Activated T-helper 17 cell treated with anti-CD3 and anti-CD28 coated beads, Interleukin-2, amount 50 U/mL, for 72 hours (primary cell): ENCODE measurements around the gene OR4C5. TPM values are rescaled to one million over a fixed set of nuclear protein-coding genes. Genes with fewer than 3 reads are reported as not detected.
"Not testable (repeated sequence)": the region's sequence is repeated elsewhere in the genome, so short reads cannot be mapped to it uniquely, and the experiment has no call there.

Experiments
- ATAC-seq: fragments of 150-1000 bp; cut with Tn5 transposase; replicated peaks from 2 replicates; pipeline ENCODE4 v1.10.0; 2021; ENCODE audit warnings: mild to moderate bottlenecking, moderate library complexity
- H3K27ac Mint-ChIP-seq: one replicate; pipeline ENCODE4 v1.8.0; 2022; ENCODE audit warnings: mixed read lengths
- H3K27me3 Mint-ChIP-seq: one replicate; pipeline ENCODE4 v1.8.0; 2022; ENCODE audit warnings: mixed read lengths
- H3K36me3 Mint-ChIP-seq: one replicate; pipeline ENCODE4 v1.8.0; 2022; ENCODE audit warnings: low read depth, mild to moderate bottlenecking, mixed read lengths
- H3K4me1 Mint-ChIP-seq: one replicate; pipeline ENCODE4 v1.8.0; 2022; ENCODE audit warnings: mixed read lengths
- H3K4me3 Mint-ChIP-seq: one replicate; pipeline ENCODE4 v1.8.0; 2022; ENCODE audit warnings: mild to moderate bottlenecking, mixed read lengths
- H3K9me3 Mint-ChIP-seq: one replicate; pipeline ENCODE4 v1.8.0; 2022; ENCODE audit warnings: mixed read lengths
- total RNA-seq, 2 donors: library from RNA; stranded (reverse); gene quantifications; one replicate each; pipeline ENCODE4 v1.2.3, GENCODE V29; 2022

OR4C5 gene
- not detected for total RNA-seq

DNA sequence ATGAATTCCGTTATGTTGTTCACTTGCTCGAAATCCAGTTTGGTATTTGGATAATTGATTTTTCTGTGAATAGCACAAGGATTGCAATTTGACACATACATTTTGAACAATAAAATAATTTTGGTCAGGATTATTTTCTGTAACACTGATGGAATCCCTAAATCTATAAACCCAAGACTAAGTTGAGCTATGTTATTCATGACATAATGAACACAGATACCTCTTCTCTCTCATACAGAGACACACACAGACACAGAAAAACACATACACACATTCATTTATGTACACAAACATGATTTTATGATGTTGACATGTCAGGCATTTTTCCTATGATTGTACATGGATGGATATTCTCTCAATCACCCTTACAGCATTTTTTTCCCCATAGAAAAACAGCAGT is at the start of gene OR4C5:
Gene OR4C5, minus strand, starts transcription at position 101 of the 400 bp plus-strand sequence. Its CDS starts 0 bp downstream, at position 101.
- Mint-ChIP-seq H3K36me3 (no peaks in the 10 kb centered on the region), H3K9me3 (peaks cover 6% of the 10 kb centered on the region), H3K27me3 (peaks cover 3% of the 10 kb centered on the region), H3K27ac (no peak within 1 kb of the TSS), H3K4me3 (no peak within 1 kb of the TSS), H3K4me1 (no peaks in the 10 kb centered on the region)
- ATAC-seq: no peak

DNA sequence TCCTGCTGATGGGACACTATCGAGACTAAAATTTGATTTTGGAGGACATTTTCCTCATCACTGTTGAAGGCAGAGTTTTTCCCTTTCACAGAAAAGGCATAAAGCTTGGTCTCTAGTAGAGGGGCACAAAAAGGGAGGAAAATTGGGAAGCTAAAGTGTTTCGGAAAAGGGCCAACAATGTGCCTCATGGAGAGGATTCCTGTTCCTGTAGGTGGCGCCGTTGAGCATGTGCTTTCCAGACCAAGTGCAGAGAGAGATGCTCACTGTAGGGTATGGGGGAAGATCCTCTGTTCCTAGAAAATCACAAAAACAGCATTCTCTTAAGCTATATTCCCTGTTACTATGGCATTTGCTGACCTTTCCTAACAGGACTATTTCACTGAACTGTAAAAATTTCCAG is 18.4 kb upstream of the OR4C5 start:
- no peak overlapping the region for H3K27ac Mint-ChIP-seq
- no peak overlapping the region for H3K4me3 Mint-ChIP-seq
- no peaks in the 10 kb centered on the region for H3K36me3 Mint-ChIP-seq
- peaks cover 13% of the 10 kb centered on the region for H3K9me3 Mint-ChIP-seq
- H3K4me1 Mint-ChIP-seq: no peaks in the 10 kb centered on the region
- no peak for ATAC-seq
- H3K27me3 Mint-ChIP-seq: no peaks in the 10 kb centered on the region

- H3K4me1 Mint-ChIP-seq, H3K27me3 Mint-ChIP-seq, H3K36me3 Mint-ChIP-seq, H3K4me3 Mint-ChIP-seq, H3K27ac Mint-ChIP-seq, ATAC-seq: not testable (repeated sequence)
- peaks cover 11% of the 10 kb centered on the region for H3K9me3 Mint-ChIP-seq
Observed at GRCh38 chr11:48384151-48384550, 17.9 kb upstream of the OR4C5 start.

DNA sequence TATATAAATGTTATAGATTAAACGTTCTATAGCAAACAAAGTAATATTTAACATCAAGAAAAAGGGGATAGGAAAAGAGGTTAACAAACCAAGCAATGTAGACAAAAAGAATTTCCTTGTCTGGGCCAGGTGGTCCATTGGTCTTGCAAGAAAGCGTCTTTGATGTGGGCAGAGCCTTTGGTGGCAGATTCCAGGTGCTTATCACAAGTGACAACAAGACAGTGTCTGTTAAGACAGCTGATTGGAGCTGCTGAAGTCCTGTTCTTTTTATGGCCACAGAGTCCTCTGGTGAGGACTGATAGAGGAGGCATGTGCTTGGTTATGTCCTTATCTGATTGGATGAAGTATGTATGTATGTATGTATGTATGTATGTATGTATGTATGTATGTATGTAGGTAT is 5.0 kb downstream of the OR4C5 start:
- ATAC-seq, H3K4me3 Mint-ChIP-seq, H3K4me1 Mint-ChIP-seq, H3K27ac Mint-ChIP-seq, H3K27me3 Mint-ChIP-seq, H3K36me3 Mint-ChIP-seq: not testable (repeated sequence)
- H3K9me3 Mint-ChIP-seq: peaks cover 18% of the 10 kb centered on the region

DNA sequence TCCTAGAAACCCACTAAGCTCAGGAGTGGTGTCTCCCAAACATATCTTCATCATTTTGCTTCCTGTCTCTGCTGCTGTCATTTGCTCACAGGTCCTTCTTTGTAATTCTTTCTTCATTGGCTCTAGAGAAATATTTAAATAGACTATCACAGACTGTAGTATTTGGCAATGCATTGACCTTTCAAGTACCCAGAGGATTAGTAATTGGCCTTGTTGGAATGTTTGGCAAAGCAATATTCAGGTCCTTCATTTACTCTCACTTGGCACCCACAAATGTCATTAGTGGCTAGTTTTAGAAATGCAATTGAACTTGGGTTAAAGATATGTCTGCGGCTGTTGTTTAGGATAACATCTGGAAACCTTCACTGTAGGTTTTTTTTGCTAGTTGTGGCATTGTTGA is 11.6 kb downstream of the OR4C5 start:
- Mint-ChIP-seq H3K27me3 (no peaks in the 10 kb centered on the region), H3K4me1 (no peaks in the 10 kb centered on the region), H3K27ac (no peak overlapping the region), H3K36me3 (no peaks in the 10 kb centered on the region), H3K9me3 (peaks cover 9% of the 10 kb centered on the region), H3K4me3 (no peak overlapping the region)
- no peak for ATAC-seq

- Mint-ChIP-seq H3K4me1 (no peaks in the 10 kb centered on the region), H3K9me3 (peaks cover 8% of the 10 kb centered on the region), H3K27ac (no peak overlapping the region), H3K4me3 (no peak overlapping the region), H3K36me3 (no peaks in the 10 kb centered on the region), H3K27me3 (no peaks in the 10 kb centered on the region)
- no peak for ATAC-seq
Observed at GRCh38 chr11:48354013-48354412, 12.3 kb downstream of the OR4C5 start.

GRCh38 chr11:48346286-48346685 is 20.0 kb downstream of the OR4C5 start:
- not testable (repeated sequence) for H3K9me3 Mint-ChIP-seq, H3K36me3 Mint-ChIP-seq, ATAC-seq, H3K4me1 Mint-ChIP-seq, H3K27ac Mint-ChIP-seq, H3K27me3 Mint-ChIP-seq
- peak overlapping the region; percentile 30 for H3K4me3 Mint-ChIP-seq

DNA sequence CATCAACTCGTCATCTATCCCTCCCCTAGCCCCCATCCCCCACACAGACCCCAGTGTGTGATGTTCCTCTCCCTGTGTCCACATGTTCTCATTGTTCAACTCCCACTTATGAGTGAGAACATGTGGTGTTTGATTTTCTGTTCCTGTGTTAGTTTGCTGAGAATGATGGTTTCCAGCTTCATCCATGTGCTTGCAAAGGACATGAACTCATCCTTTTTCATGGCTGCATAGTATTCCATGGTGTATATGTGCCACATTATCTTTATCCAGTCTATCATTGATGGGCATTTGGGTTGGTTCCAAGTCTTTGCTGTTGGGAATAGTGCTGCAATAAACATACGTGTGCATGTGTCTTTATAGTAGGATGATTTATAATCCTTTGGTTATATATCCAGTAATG is 23.8 kb downstream of the OR4C5 start:
- H3K4me1 Mint-ChIP-seq: peaks cover 11% of the 10 kb centered on the region
- not testable (repeated sequence) for H3K27me3 Mint-ChIP-seq, H3K4me3 Mint-ChIP-seq, ATAC-seq, H3K9me3 Mint-ChIP-seq, H3K36me3 Mint-ChIP-seq, H3K27ac Mint-ChIP-seq

GRCh38 chr11:48341466-48341865 is 24.8 kb downstream of the OR4C5 start:
- ATAC-seq: peak; percentile 34
- Mint-ChIP-seq H3K27ac (no peak overlapping the region), H3K4me1 (peaks cover 11% of the 10 kb centered on the region), H3K9me3 (peaks cover 5% of the 10 kb centered on the region), H3K27me3 (no peaks in the 10 kb centered on the region), H3K36me3 (no peaks in the 10 kb centered on the region), H3K4me3 (peak overlapping the region; percentile 24)

DNA sequence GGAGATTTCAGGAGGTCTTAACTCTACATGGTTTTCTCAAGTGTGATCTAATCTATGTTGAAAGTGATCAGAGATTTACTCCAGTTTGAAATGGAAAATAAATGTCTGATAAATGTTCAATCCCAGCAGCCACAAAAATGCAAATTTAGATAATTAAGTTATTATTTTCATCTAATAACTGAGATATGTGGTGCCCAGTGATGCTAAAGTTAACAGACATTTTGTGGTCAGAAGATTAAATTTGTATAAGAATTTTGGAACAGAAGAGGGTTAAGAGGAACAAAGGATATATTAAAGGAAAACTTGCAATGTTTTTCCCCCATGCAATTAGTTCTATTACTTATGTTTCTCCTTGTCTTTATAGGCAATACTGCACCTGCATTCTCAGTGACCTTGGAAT is 41.6 kb downstream of the OR4C5 start, which contains the start of gene OR4C3:
Gene OR4C3, plus strand, starts transcription at position 301 of the 400 bp plus-strand sequence. CDS start 102 bp downstream, outside the sequence.
- not testable (repeated sequence) for H3K9me3 Mint-ChIP-seq, H3K27ac Mint-ChIP-seq, H3K27me3 Mint-ChIP-seq, ATAC-seq, H3K4me3 Mint-ChIP-seq, H3K4me1 Mint-ChIP-seq, H3K36me3 Mint-ChIP-seq

- ATAC-seq, H3K36me3 Mint-ChIP-seq, H3K4me1 Mint-ChIP-seq, H3K4me3 Mint-ChIP-seq, H3K27ac Mint-ChIP-seq, H3K27me3 Mint-ChIP-seq, H3K9me3 Mint-ChIP-seq: not testable (repeated sequence)
Observed at GRCh38 chr11:48319813-48320212, 46.5 kb downstream of the OR4C5 start.

Other genes starting within 250 kb of the OR4C5 start
- not detected for gene OR4B1, start 149.7 kb downstream of the OR4C5 start, total RNA-seq
- not detected for gene OR4X2, start 121.4 kb downstream of the OR4C5 start, total RNA-seq
- not detected for gene OR4X1, start 102.6 kb downstream of the OR4C5 start, total RNA-seq
- gene OR4S1, start 60.2 kb downstream of the OR4C5 start, total RNA-seq: not detected
- gene OR4C3, start 41.5 kb downstream of the OR4C5 start, total RNA-seq: not detected
- gene OR4A47, start 122.3 kb upstream of the OR4C5 start, total RNA-seq: not detected